ENCODE results near the gene STAT5B. TPM values are rescaled to one million over a fixed set of nuclear protein-coding genes. Genes with fewer than 3 reads are reported as not detected.
"Not testable (repeated sequence)": the region's sequence is repeated elsewhere in the genome, so short reads cannot be mapped to it uniquely, and the experiment has no call there.

The STAT5B gene
- polyA plus RNA-seq, 3 donors = 40.2 to 54.1 (median 43.5) TPM

- DNase-seq (ENCODE audit: extremely low read depth in 1 of 11, low read depth in 9 of 11, low spot score in 4 of 11) = peak in 5 of 11 donors; percentile 6 to 23 (median 10)
Measured at GRCh38 chr17:42221886-42222745, 54.1 kb downstream of the STAT5B start.

GRCh38 chr17:42219280-42219679 is 56.9 kb downstream of the STAT5B start:
- DNase-seq (ENCODE audit: extremely low read depth in 1 of 11, low read depth in 9 of 11, low spot score in 4 of 11) = not testable (repeated sequence)

DNA sequence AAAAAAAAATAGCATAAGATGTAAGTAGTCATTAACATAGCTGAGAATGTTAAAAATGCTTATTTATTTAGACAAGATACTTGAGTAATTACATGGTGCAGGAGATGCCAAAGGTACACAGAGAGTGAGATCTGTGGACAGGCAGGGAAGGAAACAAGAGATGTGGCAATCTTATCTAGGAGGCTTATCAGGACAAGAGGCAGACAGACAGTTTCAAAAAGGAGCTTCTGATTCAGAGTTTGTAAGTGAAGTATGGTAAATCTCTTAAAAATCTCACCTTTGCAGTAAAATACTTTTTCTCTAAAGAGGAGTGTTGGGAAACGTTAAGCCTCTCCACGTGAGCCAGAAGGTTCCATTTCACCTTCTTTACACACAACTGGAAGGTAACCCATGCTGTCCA is 62.0 kb downstream of the STAT5B start:
- DNase-seq (ENCODE audit: extremely low read depth in 1 of 11, low read depth in 9 of 11, low spot score in 4 of 11) = no peak

DNA sequence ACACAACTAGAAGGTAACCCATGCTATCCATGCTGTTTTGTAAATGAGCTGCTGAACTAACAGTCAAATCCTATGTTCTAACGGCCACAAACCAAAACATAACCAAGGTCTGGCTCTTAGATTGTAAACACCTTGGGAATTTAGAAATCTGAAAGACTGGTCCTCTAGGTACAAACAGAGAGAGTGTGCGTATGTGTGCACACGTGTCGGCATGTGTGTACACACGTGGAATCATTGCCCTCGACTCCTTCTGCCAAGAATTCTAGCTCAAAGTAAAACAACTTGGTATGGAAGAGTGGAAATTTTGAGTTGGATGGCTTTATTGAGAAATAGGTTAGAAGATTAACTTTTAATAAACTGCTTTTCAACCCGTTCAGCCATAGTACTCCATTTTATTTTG is 63.8 kb downstream of the STAT5B start:
- no peak for DNase-seq (ENCODE audit: extremely low read depth in 1 of 11, low read depth in 9 of 11, low spot score in 4 of 11)

DNA sequence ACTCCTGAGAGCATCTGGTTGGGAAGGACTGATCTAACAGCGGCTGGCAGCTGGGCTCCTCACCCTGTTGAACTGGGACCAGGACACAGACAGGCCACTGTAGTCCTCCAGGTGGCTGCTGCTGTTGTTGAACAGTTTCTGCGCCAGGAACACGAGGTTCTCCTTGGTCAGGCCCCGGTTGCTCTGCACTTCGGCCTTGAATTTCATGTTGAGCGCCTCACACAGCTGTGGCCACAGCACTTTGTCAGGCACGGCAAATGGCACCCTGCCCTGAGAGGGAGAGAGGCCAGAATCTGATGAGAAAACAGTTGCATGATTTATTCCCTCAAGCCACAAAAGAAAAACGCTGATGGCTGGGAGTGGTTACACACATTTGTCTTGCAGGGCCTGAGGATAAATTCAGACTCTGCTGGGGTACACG is 64.3 kb downstream of the STAT5B start:
- not testable (repeated sequence) for DNase-seq (ENCODE audit: extremely low read depth in 1 of 11, low read depth in 9 of 11, low spot score in 4 of 11)

DNA sequence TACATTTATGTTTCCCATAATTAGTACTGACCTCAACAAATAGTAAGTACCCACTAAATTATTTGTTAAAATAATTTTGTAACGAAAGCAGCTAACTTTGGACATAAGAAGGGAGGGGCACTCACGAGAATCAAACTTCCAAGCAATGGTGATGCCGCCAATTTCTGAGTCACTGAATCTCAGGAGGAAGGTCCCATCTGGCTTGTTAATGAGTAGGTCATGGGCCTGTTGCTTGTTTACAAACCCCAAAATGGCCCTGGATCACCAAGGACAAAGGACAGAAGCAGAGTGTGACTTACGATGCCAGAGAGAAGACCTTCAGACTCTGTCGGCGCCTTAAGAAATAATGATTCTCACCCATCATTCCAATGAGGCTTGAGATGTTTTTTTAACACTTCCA is 66.1 kb downstream of the STAT5B start:
- no peak for DNase-seq (ENCODE audit: extremely low read depth in 1 of 11, low read depth in 9 of 11, low spot score in 4 of 11)

- not testable (repeated sequence) for DNase-seq (ENCODE audit: extremely low read depth in 1 of 11, low read depth in 9 of 11, low spot score in 4 of 11)
Measured at GRCh38 chr17:42206153-42206612, 70.0 kb downstream of the STAT5B start.

GRCh38 chr17:42203354-42203753 is 72.8 kb downstream of the STAT5B start:
- DNase-seq (ENCODE audit: extremely low read depth in 1 of 11, low read depth in 9 of 11, low spot score in 4 of 11) = no peak

DNA sequence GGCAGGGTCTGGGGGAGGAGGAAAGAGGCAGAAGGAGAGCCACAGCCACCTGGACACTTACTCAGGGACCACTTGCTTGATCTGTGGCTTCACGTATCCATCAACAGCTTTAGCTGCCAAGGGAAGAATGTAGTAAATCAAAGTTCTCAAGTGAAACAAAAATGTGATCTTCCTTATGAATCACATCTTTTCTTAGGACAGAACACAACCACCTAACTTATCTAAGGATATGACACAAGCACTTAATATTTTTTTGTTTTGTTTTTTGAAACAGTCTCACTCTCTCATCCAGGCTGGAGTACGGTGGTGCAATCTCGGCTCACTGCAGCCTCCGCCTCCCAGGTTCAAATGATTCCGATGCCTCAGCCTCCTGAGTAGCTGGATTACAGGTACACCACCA is 73.5 kb downstream of the STAT5B start:
- no peak for DNase-seq (ENCODE audit: extremely low read depth in 1 of 11, low read depth in 9 of 11, low spot score in 4 of 11)

DNA sequence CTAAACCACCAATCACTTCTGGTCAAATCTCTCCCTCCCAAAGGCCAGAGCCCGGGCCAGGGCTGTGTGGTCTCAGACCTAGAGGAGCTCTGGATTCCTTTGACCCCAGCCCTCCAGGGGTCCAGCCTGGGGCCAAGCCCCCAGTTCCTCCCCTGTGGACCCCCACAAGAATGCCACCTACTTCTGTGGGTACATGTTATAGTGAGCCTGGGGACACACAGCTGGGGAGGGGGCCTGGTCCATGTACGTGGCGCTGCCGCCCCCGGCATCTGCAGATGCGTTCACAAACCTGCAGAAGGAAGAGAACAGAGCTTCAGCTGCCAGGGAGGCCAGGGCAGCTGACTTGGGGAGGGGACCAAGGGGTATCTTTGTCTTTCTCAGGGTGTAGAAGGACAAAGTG is 74.0 kb downstream of the STAT5B start:
- no peak for DNase-seq (ENCODE audit: extremely low read depth in 1 of 11, low read depth in 9 of 11, low spot score in 4 of 11)

- DNase-seq (ENCODE audit: extremely low read depth in 1 of 11, low read depth in 9 of 11, low spot score in 4 of 11) = no peak
Measured at GRCh38 chr17:42201458-42201772, 74.8 kb downstream of the STAT5B start.

GRCh38 chr17:42200706-42201457 is 75.3 kb downstream of the STAT5B start:
- no peak for DNase-seq (ENCODE audit: extremely low read depth in 1 of 11, low read depth in 9 of 11, low spot score in 4 of 11)

DNA sequence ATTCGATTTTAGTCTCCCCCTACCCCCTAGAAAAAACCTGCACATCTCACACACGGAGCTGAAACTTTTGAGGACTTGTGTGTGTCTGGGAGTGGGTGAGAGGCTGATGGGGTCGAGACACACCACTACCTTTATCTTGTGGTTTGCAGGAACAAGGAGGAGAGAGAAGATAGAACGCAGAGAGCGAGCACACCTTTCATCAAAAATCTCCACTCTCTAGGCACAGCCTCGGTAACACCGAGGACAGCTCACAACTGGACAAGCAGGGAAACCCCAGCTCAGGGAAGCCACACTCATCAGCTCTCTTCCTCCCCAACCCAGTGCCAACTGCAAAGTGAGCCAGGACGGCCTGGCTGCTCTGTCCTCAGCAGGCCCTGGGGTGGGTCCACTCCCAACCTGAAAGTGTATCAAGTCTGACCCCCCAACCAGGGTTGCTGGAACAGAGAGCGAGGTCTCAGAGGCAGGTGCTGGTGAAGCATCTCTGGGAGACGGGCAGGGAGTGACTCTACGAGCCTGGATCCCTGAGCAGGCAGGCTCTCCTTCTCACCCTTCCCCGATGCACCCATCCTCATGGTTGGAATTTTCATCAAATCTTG is 76.7 kb downstream of the STAT5B start:
- DNase-seq (ENCODE audit: extremely low read depth in 1 of 11, low read depth in 9 of 11, low spot score in 4 of 11) = no peak

DNA sequence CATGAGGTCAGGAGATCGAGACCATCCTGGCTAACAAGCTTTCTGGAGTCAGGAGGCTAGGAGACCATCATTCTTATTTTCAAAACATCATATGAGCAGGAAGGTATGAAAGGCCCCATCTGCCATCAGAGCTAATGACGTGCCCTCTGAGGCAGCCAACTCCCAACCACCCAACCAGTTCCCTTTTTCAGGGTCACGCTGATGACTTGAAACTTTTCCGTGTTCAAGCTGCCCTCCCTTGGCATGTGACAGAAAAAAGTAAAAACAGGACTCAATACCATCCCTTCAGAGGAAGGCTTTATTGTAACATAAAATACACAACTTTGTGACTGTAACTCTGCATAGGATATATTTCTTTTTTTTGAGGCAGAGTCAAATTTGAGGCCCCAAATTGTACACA is 77.3 kb downstream of the STAT5B start:
- no peak for DNase-seq (ENCODE audit: extremely low read depth in 1 of 11, low read depth in 9 of 11, low spot score in 4 of 11)

GRCh38 chr17:42197564-42198156 is 78.5 kb downstream of the STAT5B start:
- DNase-seq (ENCODE audit: extremely low read depth in 1 of 11, low read depth in 9 of 11, low spot score in 4 of 11) = no peak

DNA sequence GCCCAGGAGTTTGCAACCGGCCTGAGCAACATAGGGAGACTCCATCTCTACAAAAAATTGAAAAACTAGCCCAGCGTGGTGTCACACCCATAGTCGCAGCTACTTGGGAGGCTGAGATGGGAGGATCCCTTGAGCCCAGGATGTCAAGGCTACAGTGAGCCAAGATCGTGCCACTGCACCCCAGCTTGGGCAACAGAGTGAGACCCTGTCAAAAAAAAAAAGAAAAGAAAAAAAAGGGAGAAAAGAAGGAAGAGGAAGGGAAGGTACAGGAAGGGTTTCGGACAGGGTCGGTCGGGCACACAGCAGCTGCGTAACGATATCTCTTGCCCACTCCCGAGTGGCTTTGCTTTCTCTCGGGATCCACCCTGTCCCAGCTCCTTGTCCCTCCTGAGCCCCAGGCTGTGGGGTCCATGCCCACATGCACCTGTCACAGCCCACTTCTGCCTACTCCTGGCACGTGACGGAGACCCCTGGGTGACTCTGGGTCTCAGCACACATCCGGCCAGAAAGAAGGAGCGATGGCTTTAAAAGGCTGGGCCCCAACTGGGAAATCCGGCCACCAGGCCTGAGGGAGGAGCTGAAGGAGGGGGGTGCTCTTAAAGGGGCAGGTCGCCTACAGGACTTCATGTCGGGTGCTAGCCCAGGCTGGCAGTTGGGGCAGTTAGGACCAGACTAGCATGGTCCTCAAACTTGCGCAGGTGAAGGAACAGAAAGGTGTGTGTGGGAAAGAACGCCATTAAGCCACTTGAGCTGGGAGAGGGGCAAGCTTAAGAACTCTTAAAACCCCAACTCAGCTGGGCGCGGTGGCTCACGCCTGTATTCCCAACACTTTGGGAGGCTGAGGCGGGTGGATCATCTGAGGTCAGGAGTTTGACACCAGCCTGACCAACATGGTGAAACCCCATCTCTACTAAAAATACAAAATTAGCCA is 82.0 kb downstream of the STAT5B start, which contains the start of gene GHDC:
Gene GHDC, minus strand, starts transcription at position 526 of the 931 bp plus-strand sequence. CDS start 913 bp downstream, outside the sequence.
- DNase-seq (ENCODE audit: extremely low read depth in 1 of 11, low read depth in 9 of 11, low spot score in 4 of 11) = peak; percentile 44 to 82 (median 75)

DNA sequence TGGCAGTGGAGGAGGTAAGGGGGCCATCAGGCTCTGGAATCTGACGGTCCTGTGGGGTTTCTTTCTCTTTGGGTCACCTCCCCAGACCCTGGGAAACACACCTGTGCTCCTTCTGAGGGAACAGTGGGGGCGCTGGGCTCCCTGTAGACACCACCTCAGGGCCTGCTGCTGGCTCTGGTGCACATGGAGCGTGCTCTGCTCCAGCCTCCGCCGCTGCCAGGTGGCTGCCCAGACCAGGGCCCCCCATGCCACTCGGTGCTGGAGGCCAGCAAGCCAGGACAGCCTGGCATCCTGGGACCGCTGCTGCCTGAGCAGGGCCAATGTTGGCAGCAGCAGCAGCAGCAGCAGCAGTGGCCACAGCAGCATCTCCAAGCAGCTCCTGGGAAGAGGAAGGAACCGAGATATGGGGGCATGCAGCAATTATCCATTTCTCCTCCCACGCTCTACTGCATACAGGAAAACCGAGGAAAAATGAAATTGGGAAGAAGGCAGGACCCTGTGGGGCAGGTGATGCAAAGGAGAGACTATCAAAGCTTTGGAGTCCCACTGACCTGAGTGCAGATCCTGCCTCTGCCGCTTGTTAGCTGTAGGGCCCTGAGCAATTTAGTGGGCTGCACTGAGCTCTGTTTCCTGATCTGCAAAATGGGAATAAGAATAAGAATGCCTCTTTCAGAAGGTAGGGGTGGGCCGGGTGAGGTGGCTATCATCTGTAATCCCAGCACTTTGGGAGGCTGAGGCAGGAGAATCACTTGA is 82.8 kb downstream of the STAT5B start:
- no peak for DNase-seq (ENCODE audit: extremely low read depth in 1 of 11, low read depth in 9 of 11, low spot score in 4 of 11)

Data from renal cortex interstitium (tissue), 11 donors.